Esophagus squamous epithelium (tissue), 4 donors: ENCODE results near the gene CCDC136.

Experiments
- POLR2A ChIP-seq, 4 donors: fragments of 450-650 bp; IDR thresholded peaks; one replicate each; pipeline ENCODE4 v1.6.1; 2017; ENCODE audit warnings: antibody characterized with exemption in 4 of 4, mild to moderate bottlenecking in 4 of 4, moderate library complexity in 3 of 4
- TF ChIP-seq, protein P1 (sequence below), 6 experiments: fragments of 450-650 bp in 4 of 6; fragments of 200-600 bp in 2 of 6; sonication (generic) in 2 of 6; IDR thresholded peaks; one replicate each; pipeline ENCODE4 v1.5.1; 2016 to 2019; ENCODE audit warnings: antibody characterized with exemption in 6 of 6, mild to moderate bottlenecking in 4 of 6, moderate library complexity in 4 of 6

DNA sequence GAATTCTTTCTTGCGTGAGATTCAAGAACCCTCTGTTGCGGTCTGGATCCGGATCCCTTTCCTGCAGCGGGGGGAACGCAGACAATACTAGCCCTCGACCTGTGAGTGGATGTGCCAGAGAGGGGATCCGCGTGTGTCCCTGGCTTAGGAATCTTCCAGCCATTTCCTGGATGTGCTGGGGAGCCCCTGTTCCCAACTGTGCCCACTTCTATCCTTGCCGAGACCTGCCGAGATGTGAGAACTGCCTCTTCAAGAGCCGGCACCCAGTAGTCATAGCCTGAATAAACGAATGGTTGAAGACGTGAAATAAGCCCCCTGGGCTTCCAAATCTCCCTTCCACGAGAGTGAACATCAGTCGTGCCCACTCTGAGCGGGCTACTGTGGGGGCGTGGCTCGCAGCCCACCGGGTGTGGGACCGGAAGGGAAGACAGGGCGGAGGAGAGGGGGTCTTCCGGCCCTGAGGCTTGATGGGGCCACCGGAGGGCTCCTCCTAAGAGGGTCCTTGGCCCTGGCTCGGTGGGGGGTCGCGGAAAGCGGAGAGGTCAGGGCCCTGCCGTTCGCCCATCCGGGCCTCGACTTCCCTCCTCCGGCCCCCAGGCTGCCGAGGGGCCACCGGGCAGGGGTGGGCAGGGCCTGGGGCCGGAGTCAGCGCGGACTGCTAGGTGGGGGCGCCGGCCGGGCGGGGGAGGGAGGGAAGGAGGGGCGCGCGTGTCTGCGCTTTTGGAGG lies 1.3 kb upstream of the CCDC136 start:
- no peak for TF ChIP-seq POLR2A (IDR thresholded peaks at IDR 0.05)
- TF ChIP-seq, protein P1, sequence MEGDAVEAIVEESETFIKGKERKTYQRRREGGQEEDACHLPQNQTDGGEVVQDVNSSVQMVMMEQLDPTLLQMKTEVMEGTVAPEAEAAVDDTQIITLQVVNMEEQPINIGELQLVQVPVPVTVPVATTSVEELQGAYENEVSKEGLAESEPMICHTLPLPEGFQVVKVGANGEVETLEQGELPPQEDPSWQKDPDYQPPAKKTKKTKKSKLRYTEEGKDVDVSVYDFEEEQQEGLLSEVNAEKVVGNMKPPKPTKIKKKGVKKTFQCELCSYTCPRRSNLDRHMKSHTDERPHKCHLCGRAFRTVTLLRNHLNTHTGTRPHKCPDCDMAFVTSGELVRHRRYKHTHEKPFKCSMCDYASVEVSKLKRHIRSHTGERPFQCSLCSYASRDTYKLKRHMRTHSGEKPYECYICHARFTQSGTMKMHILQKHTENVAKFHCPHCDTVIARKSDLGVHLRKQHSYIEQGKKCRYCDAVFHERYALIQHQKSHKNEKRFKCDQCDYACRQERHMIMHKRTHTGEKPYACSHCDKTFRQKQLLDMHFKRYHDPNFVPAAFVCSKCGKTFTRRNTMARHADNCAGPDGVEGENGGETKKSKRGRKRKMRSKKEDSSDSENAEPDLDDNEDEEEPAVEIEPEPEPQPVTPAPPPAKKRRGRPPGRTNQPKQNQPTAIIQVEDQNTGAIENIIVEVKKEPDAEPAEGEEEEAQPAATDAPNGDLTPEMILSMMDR (IDR thresholded peaks at IDR 0.05): no peak
